Naive thymus-derived CD8-positive, alpha-beta T cell (primary cell): ENCODE measurements around the gene TIMM17B. TPM values are rescaled to one million over a fixed set of nuclear protein-coding genes. Genes with fewer than 3 reads are reported as not detected.
A peak's percentile ranks its signal among the peaks of the same experiment; 100 is the strongest.
"Not testable (repeated sequence)": the region's sequence is repeated elsewhere in the genome, so short reads cannot be mapped to it uniquely, and the experiment has no call there.

Source experiments
- ATAC-seq, 2 donors: fragments of 150-1000 bp; cut with Tn5 transposase in 1 of 2; sonication (Bioruptor Pico), chemical (Tn5 transposase) in 1 of 2; 1 replicate in 1 of 2; 2 replicates in 1 of 2; pipeline ENCODE4 v1.10.0; 2021; ENCODE audit warnings: mild to moderate bottlenecking in 2 of 2, moderate library complexity in 2 of 2
- POLR2A ChIA-PET: fragments of 350-600 bp; sonication (Branson Sonifier 250); formaldehyde crosslinking; loops from one replicate; lab custom pipeline; 2021; ENCODE audit warnings: antibody characterized with exemption; lab: Charles Lee
- DNase-seq, 10 donors: peaks; one replicate each; pipeline versions ENCODE4 v3.0.0 to v3.0.0-alpha.2; 2020 to 2022
- H3K27ac Mint-ChIP-seq, 10 donors: one replicate each; pipeline ENCODE4 v1.8.0; 2020 to 2022; ENCODE audit warnings: mild to moderate bottlenecking in 10 of 10, mixed read lengths in 10 of 10, moderate library complexity in 4 of 10, inconsistent platforms in 1 of 10
- H3K27me3 Mint-ChIP-seq, 5 donors: one replicate each; pipeline ENCODE4 v1.8.0; 2021 to 2022; ENCODE audit warnings: mixed read lengths in 5 of 5
- H3K36me3 Mint-ChIP-seq, 3 donors: one replicate each; pipeline ENCODE4 v1.8.0; 2020 to 2022; ENCODE audit warnings: mixed read lengths in 3 of 3, mild to moderate bottlenecking in 2 of 3, inconsistent platforms in 1 of 3
- H3K4me1 Mint-ChIP-seq, 4 donors: one replicate each; pipeline ENCODE4 v1.8.0; 2021 to 2022; ENCODE audit warnings: mixed read lengths in 4 of 4
- H3K4me3 Mint-ChIP-seq, 10 donors: one replicate each; pipeline ENCODE4 v1.8.0; 2020 to 2022; ENCODE audit warnings: mild to moderate bottlenecking in 10 of 10, mixed read lengths in 10 of 10, moderate library complexity in 6 of 10, inconsistent platforms in 1 of 10
- H3K9me3 Mint-ChIP-seq, 9 donors: one replicate each; pipeline ENCODE4 v1.8.0; 2020 to 2022; ENCODE audit warnings: mixed read lengths in 9 of 9, mild to moderate bottlenecking in 3 of 9, inconsistent platforms in 1 of 9, moderate library complexity in 1 of 9
- polyA plus RNA-seq, 3 donors: library from polyadenylated mRNA; unstranded; fragments of 300-500 nt; fragmentation: Illumina TruSeq; gene quantifications; one replicate each; pipeline ENCODE4 v1.2.3, GENCODE V29; 2021
- total RNA-seq, 8 experiments: library from RNA in 2 of 8; stranded (reverse) in 2 of 8; gene quantifications; one replicate each; pipeline ENCODE4 v1.2.3 and lab custom pipeline; 2021 to 2026

Gene TIMM17B
- total and polyA plus RNA-seq, 5 experiments from 2014 or later: 41.2 to 59.1 (median 52.9) TPM

- Mint-ChIP-seq H3K27me3 (no peaks in the 10 kb centered on the region), H3K27ac (peak overlapping the region in 7 of 10 donors; percentile 69 to 94 (median 85)), H3K4me1 (peaks cover 9 to 32% (median 23%) of the 10 kb centered on the region in 4 donors), H3K36me3 (peaks cover 0 to 15% (median 0%) of the 10 kb centered on the region in 3 donors), H3K4me3 (peak overlapping the region; percentile 60 to 95 (median 82)), H3K9me3 (no peaks in the 10 kb centered on the region)
- DNase-seq (peak; percentile 53 to 84 (median 72)), ATAC-seq (peak; percentile 88 to 90)
- POLR2A ChIA-PET: interaction anchor here (0.6 to 2.8 kb wide), 20 partner anchors 12 to 318 kb away, joined by 3 to 14 read pairs (median 4); partner anchors contain the start of genes HDAC6, OTUD5, SLC35A2 and TFE3
Observed at GRCh38 chrX:48891402-48892288, 5.9 kb downstream of the TIMM17B start.

GRCh38 chrX:48890934-48891401 is 6.6 kb downstream of the TIMM17B start:
- Mint-ChIP-seq H3K4me1 (peaks cover 9 to 26% (median 20%) of the 10 kb centered on the region in 4 donors), H3K36me3 (peaks cover 0 to 15% (median 0%) of the 10 kb centered on the region in 3 donors), H3K27ac (peak overlapping the region; percentile 60 to 96 (median 92)), H3K9me3 (no peaks in the 10 kb centered on the region), H3K27me3 (no peaks in the 10 kb centered on the region), H3K4me3 (peak overlapping the region; percentile 77 to 96 (median 94))
- ATAC-seq (peak; percentile 35 to 52), DNase-seq (peak in 1 of 10 donors; percentile 25)
- POLR2A ChIA-PET: interaction anchor here (0.6 to 2.8 kb wide), 18 partner anchors 13 to 319 kb away, joined by 3 to 14 read pairs (median 4); partner anchors contain the start of genes HDAC6, OTUD5 and SLC35A2

- H3K4me1 Mint-ChIP-seq: peaks cover 9 to 25% (median 18%) of the 10 kb centered on the region in 4 donors
- peak overlapping the region; percentile 77 to 96 (median 94) for H3K4me3 Mint-ChIP-seq
- no peaks in the 10 kb centered on the region for H3K9me3 Mint-ChIP-seq
- no peaks in the 10 kb centered on the region for H3K27me3 Mint-ChIP-seq
- H3K27ac Mint-ChIP-seq: peak overlapping the region; percentile 60 to 96 (median 92)
- H3K36me3 Mint-ChIP-seq: peaks cover 0 to 14% (median 0%) of the 10 kb centered on the region in 3 donors
- ATAC-seq (peak; percentile 6 to 7), DNase-seq (no peak)
- POLR2A ChIA-PET: interaction anchor here (0.6 to 2.8 kb wide), 8 partner anchors 13 to 242 kb away, joined by 3 to 14 read pairs (median 4); partner anchors contain the start of genes HDAC6, OTUD5 and SLC35A2
Observed at GRCh38 chrX:48890296-48890925, 7.2 kb downstream of the TIMM17B start.

GRCh38 chrX:48886586-48886985 is 11.0 kb downstream of the TIMM17B start:
- not testable (repeated sequence) for H3K27me3 Mint-ChIP-seq, H3K9me3 Mint-ChIP-seq, ATAC-seq

GRCh38 chrX:48883729-48884128 is 13.8 kb downstream of the TIMM17B start:
- Mint-ChIP-seq H3K36me3 (no peaks in the 10 kb centered on the region), H3K4me3 (no peak overlapping the region), H3K27ac (peak overlapping the region in 2 of 10 donors; percentile 34 to 43), H3K27me3 (no peaks in the 10 kb centered on the region), H3K4me1 (no peaks in the 10 kb centered on the region), H3K9me3 (no peaks in the 10 kb centered on the region)
- ATAC-seq (no peak), DNase-seq (no peak)
- POLR2A ChIA-PET: no interaction called here

More at GRCh38 chrX:48886586-48886985, 11.0 kb downstream of the TIMM17B start:
- peaks cover 7 to 11% (median 8%) of the 10 kb centered on the region in 4 donors for H3K4me1 Mint-ChIP-seq
- POLR2A ChIA-PET, H3K4me3 Mint-ChIP-seq, DNase-seq, H3K36me3 Mint-ChIP-seq, H3K27ac Mint-ChIP-seq: not testable (repeated sequence)

GRCh38 chrX:48876944-48877343 is 20.6 kb downstream of the TIMM17B start:
- H3K9me3 Mint-ChIP-seq, POLR2A ChIA-PET, H3K36me3 Mint-ChIP-seq, H3K27ac Mint-ChIP-seq, H3K27me3 Mint-ChIP-seq, H3K4me3 Mint-ChIP-seq, ATAC-seq, H3K4me1 Mint-ChIP-seq, DNase-seq: not testable (repeated sequence)

- H3K9me3 Mint-ChIP-seq, H3K27me3 Mint-ChIP-seq, H3K27ac Mint-ChIP-seq, POLR2A ChIA-PET, ATAC-seq, H3K36me3 Mint-ChIP-seq, DNase-seq, H3K4me3 Mint-ChIP-seq, H3K4me1 Mint-ChIP-seq: not testable (repeated sequence)
Observed at GRCh38 chrX:48872017-48872416, 25.6 kb downstream of the TIMM17B start.

- Mint-ChIP-seq H3K4me3 (no peak overlapping the region), H3K9me3 (no peaks in the 10 kb centered on the region)
- POLR2A ChIA-PET: no interaction called here
Observed at GRCh38 chrX:48864210-48864609, 33.4 kb downstream of the TIMM17B start.

GRCh38 chrX:48854898-48855297 is 42.7 kb downstream of the TIMM17B start:
- Mint-ChIP-seq H3K4me3 (no peak overlapping the region), H3K9me3 (peaks cover 0 to 2% (median 0%) of the 10 kb centered on the region in 9 donors), H3K27ac (peak overlapping the region in 2 of 10 donors; percentile 10 to 34), H3K27me3 (peaks cover 0 to 4% (median 0%) of the 10 kb centered on the region in 5 donors), H3K4me1 (peaks cover 0 to 7% (median 2%) of the 10 kb centered on the region in 4 donors), H3K36me3 (peaks cover 0 to 3% (median 0%) of the 10 kb centered on the region in 3 donors)
- ATAC-seq (no peak), DNase-seq (peak in 1 of 10 donors; percentile 21)
- POLR2A ChIA-PET: no interaction called here

More at GRCh38 chrX:48864210-48864609, 33.4 kb downstream of the TIMM17B start:
- Mint-ChIP-seq H3K27me3 (peaks cover 0 to 4% (median 3%) of the 10 kb centered on the region in 5 donors), H3K4me1 (no peaks in the 10 kb centered on the region), H3K36me3 (no peaks in the 10 kb centered on the region), H3K27ac (no peak overlapping the region)
- no peak for DNase-seq
- ATAC-seq: no peak

- H3K9me3 Mint-ChIP-seq, POLR2A ChIA-PET, DNase-seq, H3K27ac Mint-ChIP-seq, ATAC-seq, H3K27me3 Mint-ChIP-seq, H3K4me3 Mint-ChIP-seq, H3K4me1 Mint-ChIP-seq, H3K36me3 Mint-ChIP-seq: not testable (repeated sequence)
Observed at GRCh38 chrX:48854121-48854804, 43.3 kb downstream of the TIMM17B start.

GRCh38 chrX:48853494-48853893 is 44.1 kb downstream of the TIMM17B start:
- H3K27ac Mint-ChIP-seq, H3K27me3 Mint-ChIP-seq, ATAC-seq, H3K9me3 Mint-ChIP-seq, POLR2A ChIA-PET, DNase-seq, H3K4me3 Mint-ChIP-seq, H3K36me3 Mint-ChIP-seq: not testable (repeated sequence)
- H3K4me1 Mint-ChIP-seq: peaks cover 5 to 14% (median 6%) of the 10 kb centered on the region in 4 donors

GRCh38 chrX:48852857-48853256 is 44.7 kb downstream of the TIMM17B start:
- peaks cover 0 to 3% (median 0%) of the 10 kb centered on the region in 3 donors for H3K36me3 Mint-ChIP-seq
- H3K4me1 Mint-ChIP-seq: peaks cover 5 to 14% (median 6%) of the 10 kb centered on the region in 4 donors
- no peak overlapping the region for H3K27ac Mint-ChIP-seq

More at GRCh38 chrX:48852857-48853256, 44.7 kb downstream of the TIMM17B start:
- no peak overlapping the region for H3K4me3 Mint-ChIP-seq
- peaks cover 0 to 4% (median 0%) of the 10 kb centered on the region in 5 donors for H3K27me3 Mint-ChIP-seq
- peaks cover 0 to 2% (median 0%) of the 10 kb centered on the region in 9 donors for H3K9me3 Mint-ChIP-seq
- DNase-seq (no peak), ATAC-seq (no peak)
- POLR2A ChIA-PET: no interaction called here
